Heart left ventricle (tissue), 16 donors: ENCODE results near the gene MTUS2. TPM values are rescaled to one million over a fixed set of nuclear protein-coding genes. Genes with fewer than 3 reads are reported as not detected.

Experiments
- ATAC-seq, 4 donors: fragments of 200-7000 bp; cut with Tn5 transposase; one replicate each; pipeline ENCODE4 v1.9.1; 2020 to 2022; ENCODE audit warnings: moderate library complexity in 4 of 4, mild to moderate bottlenecking in 3 of 4, moderate number of reproducible peaks in 1 of 4
- DNase-seq, 5 donors: peaks; one replicate each; pipeline ENCODE4 v3.0.0-alpha.2; 2020
- H3K27ac ChIP-seq, 12 donors: fragments of 200-600 bp; sonication (generic) in 4 of 12; one replicate each; pipeline versions ENCODE4 v1.5.0 to v1.8.0; 2016 to 2022; ENCODE audit warnings: mild to moderate bottlenecking in 2 of 12
- H3K27me3 ChIP-seq, 9 donors: fragments of 200-600 bp; sonication (generic) in 2 of 9; one replicate each; pipeline versions ENCODE4 v1.5.1 to v1.8.0; 2016 to 2022; ENCODE audit warnings: mild to moderate bottlenecking in 3 of 9
- H3K36me3 ChIP-seq, 9 donors: fragments of 200-600 bp; sonication (generic) in 2 of 9; one replicate each; pipeline versions ENCODE4 v1.5.0 to v1.8.0; 2018 to 2022; ENCODE audit warnings: mild to moderate bottlenecking in 2 of 9
- H3K4me1 ChIP-seq, 12 donors: fragments of 200-600 bp; sonication (generic) in 4 of 12; one replicate each; pipeline versions ENCODE4 v1.5.0 to v1.8.0; 2016 to 2022; ENCODE audit warnings: mild to moderate bottlenecking in 3 of 12
- H3K4me3 ChIP-seq, 12 donors: fragments of 200-600 bp; sonication (generic) in 4 of 12; one replicate each; pipeline versions ENCODE4 v1.5.0 to v1.8.0; 2017 to 2022; ENCODE audit warnings: mild to moderate bottlenecking in 9 of 12, moderate library complexity in 4 of 12
- H3K9me3 ChIP-seq, 12 donors: fragments of 200-600 bp; sonication (generic) in 4 of 12; one replicate each; pipeline versions ENCODE4 v1.5.0 to v1.8.0; 2016 to 2022; ENCODE audit warnings: mild to moderate bottlenecking in 1 of 12
- POLR2A ChIP-seq, 2 donors: fragments of 450-650 bp; IDR thresholded peaks; one replicate each; pipeline ENCODE4 v1.6.1; 2017; ENCODE audit warnings: antibody characterized with exemption in 2 of 2, mild to moderate bottlenecking in 2 of 2, moderate library complexity in 2 of 2
- WGBS, 4 donors: extraction: QIAGEN DNeasy Blood & Tissue Kit in 2 of 4; methylation state at CpG; one replicate each; pipeline versions ENCODE4 v1.1.5 to v1.1.7; 2013 to 2018; 5-methylcytosine and 5-hydroxymethylcytosine counted together
- intact Hi-C, 10 donors: fragments of 100-400 bp; cut with DNase I; formaldehyde crosslinking; loops; one replicate each; pipeline versions ENCODE4 v1.11.1 to v1.14.2; 2022
- polyA plus RNA-seq, 2 donors: library from polyadenylated mRNA; stranded (reverse); fragments of 200-250 nt; gene quantifications; one replicate each; pipeline ENCODE4 v1.2.3, GENCODE V29; 2013
- total RNA-seq, 9 donors: library from RNA; depleted of rRNA in 2 of 9; stranded (reverse); fragments of >200 nt in 2 of 9; fragmentation: NEBNext Ultra II Directional in 3 of 9; extraction: Animal tissue kit (Norgen Biotek cat#: 25700) in 3 of 9; gene quantifications; one replicate each; pipeline versions ENCODE4 v1.1.0 to v1.2.4, GENCODE V29; 2016 to 2023
- TF ChIP-seq, protein P1 (sequence below), 12 donors: fragments of 200-600 bp; sonication (generic) in 4 of 12; IDR thresholded peaks; one replicate each; pipeline versions ENCODE4 v1.5.0 to v1.8.0; 2018 to 2022; ENCODE audit warnings: antibody characterized with exemption in 12 of 12, mild to moderate bottlenecking in 5 of 12
- donor health status: ischemic (EF 13 %, LVEDD 7.1; RV severe dilation, severe dysfunction).
- donor health status: healthy with polysubstance abuse.
- donor health status: DM: no; HTN: yes; CAD: no.
- donor health status: DM: no; HTN: no; CAD: no.
- donor health status: ischemic (EF 25% LVEDD 6.9; RV normal size, moderate dysfunction).
- donor health status: ischemic (EF 25% LVEDD 5.7; RV mildly dilated, moderate dysfunction).
- donor health status: healthy.
- donor health status: DM: yes; HTN: yes; CAD: no.
- donor health status: ischemic (EF 35%, LVEDD 5.7; RV mildly dilated, moderate dysfunction).
- donor health status: nonischemic (EF 11% LVEDD 7.7; RV severe dilation, severe dysfunction).
- donor health status: DM: yes; HTN: yes; CAD: no.
- donor health status: PGD.
- donor health status: ischemic (EF 29% LVEDD 5.4; RV normal size, mild dysfunction).
- donor health status: nonischemic (EF 23%, LVEDD 6.1; RV moderate dilation, normal function).

The MTUS2 gene
- total and polyA plus RNA-seq, 11 donors, result 28.7 to 174 (median 67.9) TPM

DNA sequence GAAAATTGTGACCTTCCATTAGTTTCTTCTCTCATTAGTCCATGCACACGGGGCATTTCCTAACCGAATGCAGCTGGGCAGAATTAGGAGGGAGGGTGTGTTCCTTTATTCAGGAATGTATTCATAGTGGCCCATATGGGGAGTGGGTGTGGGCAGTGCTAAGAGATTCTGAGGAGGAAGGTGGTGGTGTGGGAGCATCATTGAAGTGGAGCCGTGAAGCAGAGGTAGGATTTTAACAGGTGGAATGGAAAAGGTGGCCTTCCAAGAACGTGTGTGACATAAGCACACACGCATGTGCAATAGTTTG is 134.2 kb downstream of the MTUS2 start:
- peaks cover 0 to 30% (median 1%) of the 10 kb centered on the region in 12 donors for H3K4me1 ChIP-seq
- H3K27ac ChIP-seq, result peak overlapping the region in 11 of 12 donors; percentile 5 to 89 (median 70)
- H3K27me3 ChIP-seq, result no peaks in the 10 kb centered on the region
- H3K9me3 ChIP-seq, result no peaks in the 10 kb centered on the region
- TF ChIP-seq POLR2A (IDR thresholded peaks at IDR 0.05), result no peak
- TF ChIP-seq, protein P1, sequence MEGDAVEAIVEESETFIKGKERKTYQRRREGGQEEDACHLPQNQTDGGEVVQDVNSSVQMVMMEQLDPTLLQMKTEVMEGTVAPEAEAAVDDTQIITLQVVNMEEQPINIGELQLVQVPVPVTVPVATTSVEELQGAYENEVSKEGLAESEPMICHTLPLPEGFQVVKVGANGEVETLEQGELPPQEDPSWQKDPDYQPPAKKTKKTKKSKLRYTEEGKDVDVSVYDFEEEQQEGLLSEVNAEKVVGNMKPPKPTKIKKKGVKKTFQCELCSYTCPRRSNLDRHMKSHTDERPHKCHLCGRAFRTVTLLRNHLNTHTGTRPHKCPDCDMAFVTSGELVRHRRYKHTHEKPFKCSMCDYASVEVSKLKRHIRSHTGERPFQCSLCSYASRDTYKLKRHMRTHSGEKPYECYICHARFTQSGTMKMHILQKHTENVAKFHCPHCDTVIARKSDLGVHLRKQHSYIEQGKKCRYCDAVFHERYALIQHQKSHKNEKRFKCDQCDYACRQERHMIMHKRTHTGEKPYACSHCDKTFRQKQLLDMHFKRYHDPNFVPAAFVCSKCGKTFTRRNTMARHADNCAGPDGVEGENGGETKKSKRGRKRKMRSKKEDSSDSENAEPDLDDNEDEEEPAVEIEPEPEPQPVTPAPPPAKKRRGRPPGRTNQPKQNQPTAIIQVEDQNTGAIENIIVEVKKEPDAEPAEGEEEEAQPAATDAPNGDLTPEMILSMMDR (IDR thresholded peaks at IDR 0.05), result no peak
- 74 to 86% (median 76%) methylated on average over 5 of the region's 5 CpGs for WGBS, 4 donors
- DNase-seq (no peak), ATAC-seq (no peak)
- intact Hi-C loops, result loop anchor here in 4 of 10 donors (10.0 kb wide), 1 partner anchor 130 kb away; the partner anchor contains the start of gene MTUS2 (in 4 of the 4)
- H3K4me3 ChIP-seq, result no peak overlapping the region
- H3K36me3 ChIP-seq, result no peaks in the 10 kb centered on the region

DNA sequence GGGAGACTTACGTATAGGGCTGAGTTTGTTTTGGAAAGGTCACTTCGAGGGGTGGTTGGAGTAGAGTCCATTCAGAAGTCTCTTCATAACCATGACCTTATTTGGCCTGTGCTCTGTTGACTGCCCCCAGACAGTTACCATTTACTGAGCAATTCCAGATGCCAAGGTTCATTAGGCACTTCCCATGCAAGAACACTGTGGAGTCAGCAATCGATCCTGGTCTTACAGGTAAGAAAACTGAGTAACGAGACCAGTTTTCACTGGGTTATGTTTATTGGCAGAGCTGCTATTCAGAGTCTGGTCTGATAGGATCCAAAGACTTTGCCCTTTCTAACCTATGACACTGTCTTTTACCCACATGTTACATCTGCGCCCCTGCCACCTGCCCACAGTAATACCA is 134.7 kb downstream of the MTUS2 start:
- peak overlapping the region; percentile 5 to 89 (median 68) for H3K27ac ChIP-seq
- TF ChIP-seq, protein P1 (IDR thresholded peaks at IDR 0.05), result no peak
- no peak for TF ChIP-seq POLR2A (IDR thresholded peaks at IDR 0.05)

DNA sequence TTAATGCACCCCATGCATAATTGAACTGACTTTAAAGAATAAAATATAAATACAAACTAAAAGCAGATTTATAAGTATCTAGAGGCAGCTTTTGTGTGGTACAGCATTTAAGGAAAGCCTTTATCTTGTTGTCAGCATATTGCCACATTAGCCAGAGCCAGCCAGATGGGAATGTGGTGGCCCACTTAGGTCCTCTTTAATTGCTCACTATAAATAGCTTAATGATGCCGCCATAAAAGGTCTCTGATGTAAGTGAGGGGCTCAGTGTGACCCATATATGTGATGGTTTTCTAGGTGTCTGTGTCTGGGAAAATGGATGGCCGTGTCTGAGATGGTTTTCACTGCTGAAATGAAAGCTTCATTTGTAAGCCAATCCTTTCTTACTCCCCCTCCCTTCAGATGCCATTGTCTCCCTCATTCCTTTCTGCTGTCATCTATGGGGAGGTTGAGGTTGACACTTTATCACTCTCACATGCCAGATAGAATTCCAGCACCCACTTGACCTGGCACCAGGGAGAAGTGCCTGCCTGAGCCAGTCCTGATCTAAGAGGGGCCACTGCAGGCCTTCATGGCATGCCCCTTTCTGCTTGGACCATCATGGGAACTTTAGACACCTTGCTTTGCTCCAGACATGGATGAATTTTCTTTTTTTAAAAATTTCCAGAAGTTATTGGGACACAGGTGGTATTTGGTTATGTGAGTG is 135.3 kb downstream of the MTUS2 start:
- DNase-seq (peak in 4 of 5 donors; percentile 41 to 72 (median 60)), ATAC-seq (peak; percentile 83 to 91 (median 84))
- H3K27me3 ChIP-seq, result no peaks in the 10 kb centered on the region
- intact Hi-C loops, result loop anchor here in 5 of 10 donors (5.0 to 10.0 kb wide), 3 partner anchors 131 to 482 kb away; partner anchors contain the start of gene MTUS2 (in 5 of the 5)
- peak overlapping the region; percentile 5 to 89 (median 68) for H3K27ac ChIP-seq
- TF ChIP-seq, protein P1 (IDR thresholded peaks at IDR 0.05), result no peak
- no peak for TF ChIP-seq POLR2A (IDR thresholded peaks at IDR 0.05)
- peaks cover 0 to 30% (median 1%) of the 10 kb centered on the region in 12 donors for H3K4me1 ChIP-seq
- H3K4me3 ChIP-seq, result peak overlapping the region in 1 of 12 donors; percentile 3
- no peaks in the 10 kb centered on the region for H3K9me3 ChIP-seq
- H3K36me3 ChIP-seq, result no peaks in the 10 kb centered on the region
- 40 to 56% (median 43%) methylated on average over 2 of the region's 2 CpGs for WGBS, 4 donors

More for the DNA sequence above, 134.7 kb downstream of the MTUS2 start:
- no peaks in the 10 kb centered on the region for H3K9me3 ChIP-seq
- peaks cover 0 to 30% (median 1%) of the 10 kb centered on the region in 12 donors for H3K4me1 ChIP-seq
- H3K4me3 ChIP-seq, result peak overlapping the region in 1 of 12 donors; percentile 3
- H3K27me3 ChIP-seq, result no peaks in the 10 kb centered on the region
- intact Hi-C loops, result loop anchor here in 5 of 10 donors (5.0 to 10.0 kb wide), 3 partner anchors 130 to 482 kb away; partner anchors contain the start of gene MTUS2 (in 5 of the 5)
- no peaks in the 10 kb centered on the region for H3K36me3 ChIP-seq
- ATAC-seq, result peak; percentile 9 to 44 (median 30)
- 48 to 62% (median 56%) methylated on average over 5 of the region's 5 CpGs for WGBS, 4 donors
- no peak for DNase-seq

DNA sequence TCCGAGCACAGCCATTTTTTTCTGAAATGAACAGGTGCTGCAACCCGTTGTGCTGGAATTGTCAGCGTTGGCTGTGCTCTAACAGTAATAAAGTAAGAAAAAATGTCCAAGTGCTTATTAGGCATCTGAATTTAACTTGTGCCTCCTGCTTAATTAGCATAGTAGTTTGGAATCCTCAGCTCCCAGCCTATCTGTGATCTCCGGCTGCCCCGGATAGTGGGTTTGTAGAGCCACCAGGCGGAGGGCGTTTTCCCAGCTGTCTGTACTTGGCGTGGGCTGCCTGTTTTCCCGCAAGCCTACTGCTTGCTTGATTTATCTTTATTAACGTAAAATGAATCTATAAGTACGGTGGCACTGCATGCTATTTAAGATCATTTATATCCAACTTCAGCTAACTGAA is 137.9 kb downstream of the MTUS2 start:
- Histone ChIP-seq H3K9me3 (no peaks in the 10 kb centered on the region), H3K4me3 (no peak overlapping the region), H3K27me3 (no peaks in the 10 kb centered on the region), H3K4me1 (peaks cover 0 to 30% (median 1%) of the 10 kb centered on the region in 12 donors), H3K27ac (peak overlapping the region in 9 of 12 donors; percentile 4 to 68 (median 47)), H3K36me3 (no peaks in the 10 kb centered on the region)
- ATAC-seq, result peak; percentile 21 to 43 (median 34)
- TF ChIP-seq, protein P1 (IDR thresholded peaks at IDR 0.05), result peak in 4 of 12 donors; percentile 11 to 30 (median 24)
- no peak for TF ChIP-seq POLR2A (IDR thresholded peaks at IDR 0.05)
- intact Hi-C loops, result loop anchor here in 6 of 10 donors (2.0 to 10.0 kb wide), 4 partner anchors 133 to 479 kb away; partner anchors contain the start of gene MTUS2 (in 6 of the 6)
- 47 to 58% (median 51%) methylated on average over 11 of the region's 11 CpGs for WGBS, 4 donors
- DNase-seq, result peak in 1 of 5 donors; percentile 33
